GM19193 (cell line): ENCODE results near the gene WDR74.

ENCODE experiments used
- POLR2A ChIP-seq: IDR thresholded peaks from 4 replicates; pipeline ENCODE4 v1.6.1; 2011; ENCODE audit not compliant: insufficient read depth, insufficient read length; ENCODE audit errors: extremely low read depth

Gene WDR74

GRCh38 chr11:62850911-62851806, 11.8 kb upstream of the WDR74 start:
- peak; percentile 79 for TF ChIP-seq POLR2A

DNA sequence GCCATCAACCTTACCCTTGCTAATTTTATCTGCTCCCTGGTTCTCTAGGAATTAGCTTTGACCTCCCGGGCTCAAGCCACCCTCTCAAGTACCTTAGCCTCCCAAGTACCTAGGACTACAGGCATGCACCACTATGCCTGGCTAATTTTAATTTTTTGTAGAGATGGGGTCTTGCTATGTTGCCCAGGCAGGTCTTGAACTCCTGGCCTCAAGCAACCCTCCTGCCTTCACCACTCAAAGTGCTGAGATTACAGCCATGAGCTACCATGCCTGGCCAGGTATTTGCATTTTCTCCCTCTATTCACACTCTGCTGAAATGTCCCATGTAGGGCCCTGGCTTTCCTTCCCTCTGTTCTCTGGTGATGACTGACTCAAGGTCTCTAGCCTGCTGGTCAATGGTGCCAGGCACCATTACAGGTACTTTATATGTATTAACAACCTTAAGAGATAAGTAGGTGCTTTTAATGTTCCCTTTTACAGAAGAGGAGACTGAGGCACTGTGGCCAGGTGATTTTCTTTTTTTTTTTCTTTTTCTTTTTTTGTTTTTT, 8.5 kb upstream of the WDR74 start:
- TF ChIP-seq POLR2A, result no peak

DNA sequence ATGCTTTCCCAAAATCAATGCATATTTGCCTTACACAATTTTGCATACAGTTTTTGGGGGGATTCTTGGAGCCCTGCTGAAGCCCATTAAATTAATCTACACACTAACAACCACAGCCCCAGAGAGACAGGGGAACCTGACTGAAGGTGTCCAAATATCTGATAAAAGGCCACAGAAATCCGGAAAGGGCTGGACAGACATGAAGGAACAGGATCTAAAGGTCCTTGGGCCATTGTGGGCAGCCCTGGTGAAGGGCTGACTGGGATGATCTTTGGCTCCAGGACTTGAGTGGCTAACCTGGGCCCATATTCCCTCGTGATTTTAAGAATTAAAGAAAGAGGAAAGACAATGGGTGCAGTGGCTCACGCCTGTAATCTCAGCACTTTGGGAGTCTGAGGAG, 6.8 kb upstream of the WDR74 start:
- TF ChIP-seq POLR2A, result no peak

GRCh38 chr11:62844154-62844553, 4.8 kb upstream of the WDR74 start:
- TF ChIP-seq POLR2A, result no peak

- no peak for TF ChIP-seq POLR2A
These were observed 4.1 kb upstream of the WDR74 start for GRCh38 chr11:62843466-62843865.

DNA sequence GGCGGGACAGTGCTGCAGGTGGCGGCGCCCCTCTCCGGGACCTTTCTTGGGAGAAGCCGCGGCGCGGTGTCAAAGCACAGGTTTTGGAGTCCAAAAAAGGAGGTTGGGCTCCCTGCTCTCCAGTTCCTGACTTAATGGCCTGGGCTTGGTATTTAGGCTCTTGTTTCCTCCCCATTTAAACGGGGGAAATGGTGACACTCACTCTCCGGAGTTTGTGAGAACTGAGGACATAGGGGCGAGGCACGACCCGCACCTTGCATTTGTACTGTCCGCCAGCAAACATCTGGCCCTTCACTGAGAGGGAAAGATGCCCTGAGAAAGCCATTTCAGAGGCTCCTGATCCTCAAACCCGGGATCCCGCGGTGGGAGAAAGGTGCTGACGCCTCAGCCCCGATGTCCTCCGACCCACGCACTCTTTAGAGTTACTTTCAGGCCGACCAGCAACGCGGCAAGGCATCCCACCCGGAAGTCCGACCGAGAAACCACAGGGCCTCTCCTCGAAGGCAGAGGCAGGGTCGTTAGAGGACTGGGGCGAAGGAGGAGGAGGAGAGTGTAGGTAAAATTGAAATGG, 2.9 kb upstream of the WDR74 start:
- no peak for TF ChIP-seq POLR2A

DNA sequence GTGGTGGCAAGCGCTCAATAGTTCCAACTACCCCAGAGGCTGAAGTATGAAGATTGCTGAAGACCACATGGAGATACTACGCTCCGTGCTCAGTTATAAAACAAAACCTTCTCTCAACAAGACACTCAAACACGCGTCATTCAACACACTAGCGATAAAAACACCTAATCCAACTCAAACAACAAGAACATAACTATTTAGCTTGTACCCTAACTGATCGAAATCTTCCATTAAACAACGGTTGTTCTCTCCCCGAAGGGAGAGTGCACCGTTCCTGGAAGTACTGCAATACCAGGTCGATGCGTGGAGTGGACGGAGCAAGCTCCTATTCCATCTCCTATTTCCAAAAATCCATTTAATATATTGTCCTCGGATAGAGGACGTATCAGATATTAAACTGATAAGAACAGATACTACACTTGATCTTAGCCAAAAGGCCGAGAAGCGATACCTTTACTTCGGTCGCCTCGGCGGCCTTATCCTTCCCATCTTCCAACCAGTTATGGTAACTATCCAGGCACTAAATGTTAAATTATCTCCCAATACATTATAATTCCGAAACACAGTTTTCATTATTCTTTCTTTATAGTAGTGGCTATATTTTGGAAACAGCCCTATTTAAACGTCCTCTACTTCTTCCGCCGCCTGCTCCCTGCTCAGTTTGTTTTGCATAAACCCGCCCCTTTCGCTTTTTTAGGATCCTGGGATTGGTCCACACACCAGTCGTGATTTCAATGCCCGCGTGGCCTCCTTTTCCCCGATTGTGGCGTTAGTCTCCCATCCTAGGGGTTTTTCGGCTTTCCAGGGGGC, 2.2 kb upstream of the WDR74 start:
- TF ChIP-seq POLR2A, result peak; percentile 98

GRCh38 chr11:62835336-62835735, 4.1 kb downstream of the WDR74 start:
- TF ChIP-seq POLR2A, result no peak

DNA sequence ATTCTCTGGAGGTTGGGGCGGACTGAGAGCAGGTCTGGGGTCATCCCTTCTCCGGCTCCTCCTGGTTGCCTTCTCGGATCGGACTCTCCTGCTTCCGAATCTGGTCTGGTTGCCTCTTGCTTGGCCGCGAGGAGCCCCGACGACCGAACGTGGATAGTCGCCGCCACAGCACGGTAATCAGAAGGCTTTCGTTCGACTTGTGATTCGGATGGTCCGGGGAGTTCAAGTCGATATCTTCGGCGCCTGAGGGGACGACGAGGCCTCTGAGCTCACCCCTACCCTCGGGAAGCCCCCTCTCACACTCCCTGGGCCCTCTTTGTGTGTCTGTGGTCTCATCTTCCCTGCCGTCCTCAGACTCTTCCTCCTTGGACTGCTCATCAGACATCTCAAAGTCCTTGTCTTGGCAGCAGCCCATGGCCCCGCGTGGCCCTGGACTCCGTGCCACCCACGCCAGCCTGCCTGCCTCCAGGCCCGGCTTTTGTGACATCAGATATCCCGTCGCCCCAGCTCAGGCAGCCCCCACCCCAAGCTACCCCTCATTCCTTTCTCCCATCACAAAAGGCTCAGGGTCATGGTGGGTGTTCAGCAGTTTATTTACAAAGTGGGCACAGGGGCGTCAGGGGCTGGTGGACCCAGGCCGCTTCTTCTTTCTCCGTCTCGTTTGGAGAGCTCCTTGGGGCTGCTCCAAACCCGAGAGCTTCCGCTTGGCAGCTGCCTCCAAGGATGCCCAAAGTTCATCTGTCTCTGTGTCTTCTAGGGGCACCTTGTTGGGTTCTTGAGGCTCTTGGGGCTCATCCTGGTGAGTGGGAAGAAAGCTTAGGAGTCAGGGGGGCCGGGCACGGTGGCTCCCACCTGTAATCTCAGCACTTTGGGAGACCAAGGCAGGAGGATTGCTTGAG, 6.8 kb downstream of the WDR74 start, which contains the start of gene TEX54:
TSS of gene TEX54 (minus strand) at position 506 of the 899 bp plus-strand sequence.
- no peak for TF ChIP-seq POLR2A

GRCh38 chr11:62831520-62832335, 7.7 kb downstream of the WDR74 start, which contains the start of gene STX5:
STX5 (minus strand) TSS chr11:62832051; CDS start chr11:62831243, 808 bp downstream.
- TF ChIP-seq POLR2A, result peak; percentile 82

DNA sequence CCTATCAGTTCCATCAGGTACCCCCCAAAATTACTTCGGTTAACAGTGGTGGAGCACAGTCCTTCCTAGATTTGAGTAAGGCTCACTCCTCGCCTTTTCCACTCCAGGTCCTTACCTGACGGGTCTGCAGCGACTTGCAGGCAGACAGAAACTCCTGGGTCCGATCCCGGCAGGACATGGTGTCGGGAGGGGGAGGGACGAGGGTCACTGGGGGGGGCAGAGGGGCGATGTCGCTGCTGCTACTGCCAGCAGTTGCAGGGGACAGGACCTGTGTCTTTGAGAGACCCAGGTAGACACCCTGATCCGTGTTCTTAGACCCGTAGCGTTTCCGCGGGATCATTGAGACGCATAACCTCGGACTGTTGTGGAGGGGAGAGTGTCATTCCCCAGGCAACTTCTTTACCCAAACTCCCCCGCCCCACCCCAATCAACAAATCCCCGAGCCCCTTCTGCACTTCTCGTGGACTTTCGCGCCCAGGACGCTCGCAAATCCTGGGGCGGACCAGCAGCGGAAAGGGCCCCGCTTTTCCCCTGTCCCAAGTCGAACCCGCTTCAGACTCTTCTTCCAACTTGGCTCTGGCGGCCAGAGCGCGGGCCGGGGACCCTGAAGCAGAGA, 8.4 kb downstream of the WDR74 start:
- no peak for TF ChIP-seq POLR2A

DNA sequence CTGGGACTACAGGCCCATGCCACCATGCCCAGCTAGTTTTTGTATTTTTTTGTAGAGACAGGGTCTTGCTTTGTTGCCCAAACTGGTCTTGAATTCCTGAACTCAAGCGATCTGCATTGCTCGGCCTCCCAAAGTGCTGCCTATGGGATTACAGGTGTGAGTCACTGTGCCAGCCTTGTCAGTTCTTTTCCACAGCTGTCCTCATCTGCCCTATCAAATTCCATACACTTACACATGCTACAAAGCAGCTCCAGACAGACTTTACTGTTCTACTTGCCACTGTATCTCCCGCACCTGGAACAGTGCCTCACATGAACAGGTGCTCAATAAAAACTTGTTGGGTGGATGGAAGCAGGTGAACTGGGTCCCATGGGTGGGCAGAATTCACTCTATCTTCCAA, 15.7 kb downstream of the WDR74 start:
- TF ChIP-seq POLR2A, result no peak

DNA sequence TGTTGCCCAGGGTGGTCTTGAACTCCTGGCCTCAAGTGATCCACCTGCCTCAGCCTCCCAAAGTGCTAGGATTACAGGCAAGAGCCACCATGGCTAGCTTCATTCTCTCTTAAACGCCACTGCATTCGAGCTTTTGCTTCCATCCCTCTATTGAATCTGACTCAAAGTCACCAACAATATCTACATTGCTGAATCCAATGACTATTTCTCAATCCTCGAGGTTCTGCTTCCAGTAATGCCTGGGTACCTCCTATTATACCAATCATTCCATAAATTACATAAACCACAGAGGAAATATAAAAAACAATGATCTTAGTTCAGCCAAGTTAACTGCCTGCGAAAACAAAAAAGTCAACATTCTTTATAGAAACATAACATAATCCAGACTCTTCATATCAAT, 22.3 kb downstream of the WDR74 start:
- no peak for TF ChIP-seq POLR2A
